NCI-H1048 (cell line): ENCODE data around the gene PRMT7.

Experiments used
- DNase-seq: peaks from one replicate; lab custom pipeline; 2025; lab: John Stamatoyannopoulos, UW

Gene PRMT7

DNA sequence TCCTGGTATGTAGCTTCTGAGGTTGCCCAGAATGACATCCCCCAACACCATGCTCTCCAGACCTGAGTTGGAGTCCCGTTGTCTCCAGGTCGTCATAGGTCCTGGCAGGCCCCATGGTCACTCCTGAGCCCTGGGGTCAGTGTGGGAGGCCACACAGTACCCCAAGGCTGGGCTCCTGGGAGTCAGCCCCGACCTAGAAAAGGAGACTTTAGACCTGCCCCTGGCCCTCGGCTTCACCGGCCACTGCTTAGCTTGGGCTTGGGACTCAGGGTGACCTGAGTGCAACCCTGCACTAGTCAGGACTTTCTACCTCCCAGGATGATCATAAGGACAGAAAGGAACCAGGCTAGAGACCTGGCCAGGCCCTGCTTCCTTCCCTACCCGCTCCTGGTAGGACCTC is 65.8 kb downstream of the PRMT7 start:
- DNase-seq, result no peak

DNA sequence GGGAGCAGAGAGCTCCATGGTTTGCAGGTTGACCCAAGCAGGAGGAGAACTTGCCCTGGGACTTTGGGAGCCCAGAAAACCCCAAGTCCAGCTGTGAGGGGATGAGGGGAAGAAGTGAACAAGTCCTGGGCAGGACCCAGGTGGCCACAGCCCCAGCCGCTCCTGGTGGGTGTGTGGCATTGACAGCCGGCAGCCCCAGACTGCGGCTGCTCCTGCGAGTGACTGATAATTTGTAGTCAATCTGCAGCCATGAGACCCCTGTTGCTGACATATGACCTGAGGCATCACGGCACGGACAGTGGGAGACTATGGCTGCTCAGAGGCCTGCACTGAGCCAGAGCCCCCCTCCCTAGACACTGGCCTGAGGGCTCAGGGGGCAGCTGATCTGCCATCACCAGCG is 66.4 kb downstream of the PRMT7 start:
- no peak for DNase-seq

DNA sequence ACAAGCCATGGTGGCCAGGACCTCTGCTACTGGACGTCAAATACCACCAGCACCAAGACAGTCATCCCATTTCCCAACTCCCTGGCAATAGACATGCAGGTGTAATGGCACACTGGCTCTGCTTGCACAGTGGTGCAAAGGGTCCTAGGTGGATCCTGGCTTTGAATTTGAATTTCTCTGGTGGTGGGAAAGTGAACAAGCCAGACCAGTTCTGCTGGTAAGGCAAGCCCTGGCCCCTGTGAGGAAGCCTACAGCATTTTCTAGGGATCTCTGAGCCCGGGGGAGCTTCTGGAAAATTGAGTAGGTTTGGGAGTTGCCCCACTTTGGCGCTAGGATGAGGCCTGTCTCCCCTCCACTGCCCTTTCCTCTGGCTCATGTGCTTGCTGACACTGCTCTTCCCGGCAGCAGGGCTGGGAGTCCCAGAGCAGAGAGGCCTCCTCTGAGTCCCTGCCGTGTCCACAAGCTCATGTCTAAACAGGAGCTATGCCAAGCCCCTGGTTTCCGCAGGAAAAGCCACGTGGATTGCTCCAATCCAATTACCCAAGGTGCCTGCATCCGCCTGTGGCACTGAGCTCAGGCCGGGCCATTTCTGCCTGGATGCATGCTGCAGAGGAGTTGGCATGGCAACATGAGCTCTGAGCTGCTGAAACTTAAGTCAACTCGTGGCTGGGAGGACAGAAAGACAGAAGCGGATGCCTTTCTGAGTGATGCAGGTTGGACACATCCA is 67.0 kb downstream of the PRMT7 start:
- DNase-seq, result no peak

DNA sequence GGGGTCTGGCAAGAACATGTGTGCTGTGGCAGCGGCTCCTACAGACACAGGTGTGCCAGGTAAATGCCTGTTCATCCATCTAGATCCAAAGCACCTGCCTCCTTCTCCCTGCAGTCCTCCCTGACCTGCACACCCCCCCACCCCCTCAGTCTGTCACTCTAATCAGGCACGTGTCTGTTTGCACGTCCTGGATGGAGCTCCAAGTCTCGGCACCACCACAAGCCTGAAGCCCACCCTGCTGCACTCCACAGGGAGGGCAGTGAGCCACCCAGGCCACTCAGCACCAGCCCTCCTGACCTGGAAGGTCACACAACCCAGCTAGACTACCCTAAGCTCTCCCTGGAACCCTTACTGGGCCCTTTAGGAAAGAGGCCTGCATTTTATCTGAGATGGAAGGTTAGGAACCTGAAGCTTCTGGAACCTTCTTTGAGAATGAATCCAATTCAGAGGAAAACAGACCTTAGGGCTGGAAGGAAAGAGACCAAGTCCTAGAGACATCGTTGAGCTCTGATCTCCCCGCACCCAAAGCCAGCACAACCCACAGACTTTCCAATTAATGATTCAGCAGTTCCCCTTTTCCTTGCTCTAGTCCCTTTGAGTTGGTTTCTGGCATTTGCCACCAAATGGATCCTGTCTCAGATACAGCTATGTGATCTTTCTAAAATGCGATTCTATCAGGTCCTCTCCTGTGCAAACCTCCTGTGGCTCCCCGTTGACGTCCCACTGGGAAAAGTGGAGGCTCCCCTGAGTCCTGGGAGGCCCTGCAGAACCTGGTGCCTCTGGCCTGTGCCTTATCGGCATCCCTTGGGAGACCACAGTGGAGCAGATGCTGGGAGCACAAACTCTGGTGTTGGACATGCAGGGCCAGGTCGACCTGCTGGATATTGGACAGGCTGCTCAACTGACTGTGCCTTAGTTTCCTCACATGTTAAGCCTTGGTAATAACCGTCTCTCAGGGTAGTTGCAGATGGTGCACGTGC is 67.9 kb downstream of the PRMT7 start:
- no peak for DNase-seq

DNA sequence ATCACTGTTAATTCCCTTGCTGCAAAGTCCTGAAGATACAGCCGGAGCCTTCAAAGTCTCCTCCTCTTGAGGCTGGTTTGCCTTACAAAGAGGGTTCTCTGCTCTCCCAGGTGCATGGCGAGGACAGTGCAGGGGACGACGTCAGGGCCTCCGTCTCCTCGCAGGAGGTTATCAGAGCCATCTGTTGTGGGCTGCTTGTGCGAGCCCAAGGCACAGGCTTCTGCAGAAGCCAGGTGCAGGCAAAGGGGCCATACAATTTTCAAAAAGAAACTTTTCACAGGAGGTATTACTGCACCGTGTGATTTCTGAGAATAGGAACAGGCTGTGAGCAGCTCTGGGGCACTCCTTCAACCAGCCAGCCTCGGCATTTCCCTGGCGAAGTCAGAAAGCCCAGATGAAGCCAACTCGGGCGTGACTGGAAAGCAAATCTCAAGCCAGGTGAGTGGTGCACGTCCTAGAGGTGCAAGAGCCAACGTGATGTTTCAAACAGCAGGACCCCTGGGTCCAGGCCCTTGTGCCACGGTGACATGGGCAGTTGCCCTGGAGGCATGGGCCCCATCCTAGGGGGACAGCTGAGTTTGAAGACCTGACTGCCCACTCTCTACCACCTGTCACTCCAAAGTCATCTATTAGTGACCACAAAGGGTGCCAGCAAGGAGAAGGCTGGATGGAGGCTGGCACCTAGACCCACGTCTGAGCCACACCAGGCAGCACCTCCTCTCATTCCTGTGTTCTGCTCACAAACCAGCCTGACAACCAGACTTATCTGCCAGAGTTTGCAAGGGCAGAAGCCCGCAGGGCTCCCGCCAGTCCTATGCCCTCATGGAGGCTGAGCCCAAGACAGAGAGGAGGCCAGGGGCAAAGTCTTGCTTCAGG is 68.9 kb downstream of the PRMT7 start:
- DNase-seq, result no peak

DNA sequence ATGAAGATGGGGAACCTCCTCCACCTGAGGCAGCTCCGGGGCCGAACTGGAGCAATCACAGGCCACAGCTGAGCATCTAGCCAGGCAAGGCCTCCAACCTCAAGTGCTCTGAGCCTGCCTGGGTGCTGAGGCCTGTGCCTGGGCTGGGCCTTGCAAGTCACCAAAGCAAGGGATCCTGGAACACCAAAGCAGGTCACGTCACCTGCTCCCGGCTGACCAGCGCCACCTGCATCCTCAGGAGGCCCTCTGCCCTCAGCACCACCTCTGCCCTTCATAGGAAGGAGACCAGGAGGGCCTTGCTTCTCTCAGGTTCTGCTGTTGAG is 69.5 kb downstream of the PRMT7 start:
- no peak for DNase-seq

DNA sequence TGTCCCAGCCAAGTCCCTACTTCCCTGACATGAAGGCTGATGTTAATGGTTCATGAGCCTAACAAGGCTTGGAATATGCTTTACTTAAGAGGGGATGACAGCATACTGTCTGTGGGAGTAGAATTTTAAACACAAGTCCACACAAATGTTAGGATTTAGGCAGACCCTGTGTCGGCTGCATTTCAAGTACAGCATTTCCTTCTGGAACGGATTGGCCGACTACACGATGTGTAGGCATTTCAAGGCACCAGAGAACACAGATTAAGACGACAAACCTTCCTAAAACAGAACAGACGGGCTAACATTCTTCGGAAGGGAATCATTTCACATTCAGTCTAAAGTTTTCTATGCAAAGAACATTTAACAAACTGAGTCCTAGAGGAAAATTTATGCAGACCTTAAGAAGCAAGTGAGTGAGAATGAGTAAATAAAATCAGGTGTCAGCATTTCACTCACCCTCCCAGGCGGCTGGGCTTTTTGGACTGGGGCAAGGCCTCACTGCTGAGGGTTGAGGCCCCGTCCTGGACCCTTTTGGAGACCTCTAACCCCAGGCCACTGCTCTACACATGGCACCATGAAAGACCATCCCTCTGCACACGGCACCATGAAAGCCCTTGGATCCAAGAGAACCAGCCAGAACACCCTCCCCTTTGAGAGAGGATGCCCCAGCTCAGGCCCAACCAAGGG is 70.0 kb downstream of the PRMT7 start:
- no peak for DNase-seq

DNA sequence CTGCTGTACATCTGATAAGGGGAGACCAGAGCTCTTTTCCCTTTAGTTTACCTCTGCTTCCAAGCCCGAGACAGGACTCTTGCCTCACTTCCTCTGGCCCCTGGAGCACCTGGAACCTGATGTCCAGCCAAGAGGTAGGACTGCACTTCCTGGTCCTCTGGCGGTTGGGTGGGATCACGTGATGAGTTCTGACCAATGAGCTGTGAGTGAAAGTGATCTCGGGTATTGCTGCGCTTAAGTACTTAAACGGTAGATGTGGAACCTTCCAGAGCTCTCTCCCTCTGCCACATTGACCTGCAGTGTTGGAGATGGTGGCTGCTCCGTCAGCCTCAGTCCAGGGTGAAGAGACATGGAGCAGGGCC is 70.5 kb downstream of the PRMT7 start:
- no peak for DNase-seq

DNA sequence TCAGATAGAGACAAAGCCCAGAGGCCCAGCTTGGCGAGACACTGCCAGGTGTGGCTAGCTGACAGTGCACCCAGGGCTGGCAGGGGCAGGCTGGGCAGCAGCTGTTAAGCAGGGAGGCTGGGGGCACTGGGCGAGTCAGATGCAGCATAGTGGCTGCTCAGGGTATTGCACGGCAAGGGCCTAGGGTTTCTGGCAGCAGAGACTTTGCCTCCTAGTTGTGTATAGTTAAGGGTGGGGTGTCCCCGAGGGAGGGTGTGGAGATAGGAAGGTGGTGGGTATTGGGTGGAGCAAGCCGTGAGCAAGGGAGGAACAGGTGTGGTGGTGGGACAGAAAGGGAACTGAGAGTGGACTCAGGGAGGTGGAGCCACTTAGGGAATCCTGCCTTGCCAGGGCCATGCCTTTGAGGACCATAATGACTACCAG is 71.5 kb downstream of the PRMT7 start:
- DNase-seq, result no peak

DNA sequence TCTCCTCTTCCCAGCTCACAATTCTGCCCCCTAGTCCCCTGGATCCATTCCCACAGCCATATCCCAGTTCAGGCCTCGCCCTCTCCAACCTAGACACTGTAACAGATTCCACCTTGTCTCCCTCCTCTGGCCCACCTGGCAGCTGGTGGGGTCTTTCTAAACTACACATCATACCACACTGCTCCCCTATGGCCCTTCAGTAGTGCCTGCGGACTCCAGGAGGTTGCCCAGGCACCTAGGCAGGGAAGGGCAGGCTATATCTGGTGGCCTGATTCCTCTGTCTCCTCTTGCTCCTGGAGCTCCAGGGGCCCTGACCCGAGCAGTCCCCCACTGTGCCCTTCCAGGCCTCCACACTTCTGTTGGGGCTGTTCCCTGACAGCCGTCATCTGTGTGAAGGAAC is 73.0 kb downstream of the PRMT7 start:
- no peak for DNase-seq

DNA sequence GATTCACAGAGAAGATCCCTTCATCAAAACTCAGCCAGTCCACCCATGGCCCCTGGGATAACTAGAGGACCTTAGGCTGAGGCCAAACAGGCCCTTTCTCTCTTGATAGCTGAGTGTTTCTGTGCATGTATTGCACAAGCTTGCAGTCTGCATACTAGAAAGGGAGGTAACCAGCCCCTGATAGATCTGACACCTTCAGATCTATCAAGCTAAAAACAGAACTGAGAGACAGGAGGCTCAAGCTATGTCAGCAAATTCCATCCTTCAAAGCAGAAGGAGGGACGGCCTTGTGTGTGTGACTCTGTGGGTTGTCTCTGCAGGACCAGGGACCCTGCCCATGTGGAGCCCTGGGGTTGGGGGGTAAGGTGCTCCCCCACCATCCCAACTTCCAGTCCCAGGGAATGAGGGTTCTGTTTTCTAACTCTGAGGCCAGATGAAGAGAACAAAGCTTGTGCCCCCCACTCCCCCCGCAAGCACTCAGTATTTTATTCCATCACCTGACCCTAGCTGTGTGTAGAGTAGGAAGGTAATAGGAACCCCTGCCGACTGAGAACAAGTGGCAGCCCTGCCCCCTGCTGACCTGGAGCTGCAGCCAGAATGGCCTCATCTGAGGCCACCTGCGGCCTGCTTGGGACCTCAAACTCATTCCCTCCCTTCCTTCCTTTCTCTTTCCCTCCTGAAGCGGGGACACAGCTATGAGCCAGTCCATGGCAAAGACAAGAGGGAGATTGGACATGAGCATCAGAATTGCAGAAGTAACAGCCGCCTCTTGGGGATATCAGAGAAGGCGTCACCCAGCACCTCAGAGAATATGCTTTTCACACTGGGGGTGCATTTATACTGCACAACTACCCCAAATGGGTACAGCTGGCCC is 73.7 kb downstream of the PRMT7 start:
- DNase-seq, result no peak

DNA sequence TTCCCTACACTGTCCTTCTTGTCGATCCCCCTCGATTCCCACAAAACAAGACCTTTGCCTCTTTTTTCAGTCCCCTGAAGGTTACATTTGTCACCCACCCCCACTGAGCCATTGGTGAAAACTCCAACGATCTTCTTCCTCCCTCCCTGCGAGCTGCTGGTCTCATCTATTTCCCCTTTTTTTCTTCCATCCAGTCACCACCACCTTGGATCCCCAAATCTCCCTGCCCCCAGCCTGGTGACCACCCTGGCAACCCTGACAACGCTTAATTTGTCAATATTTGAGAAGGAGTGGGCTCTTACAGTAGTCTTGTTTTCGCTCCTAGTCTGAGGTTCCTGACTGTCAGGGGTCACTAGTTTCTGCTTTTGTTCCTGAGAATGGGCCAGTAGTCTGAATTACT is 74.6 kb downstream of the PRMT7 start:
- DNase-seq, result no peak

DNA sequence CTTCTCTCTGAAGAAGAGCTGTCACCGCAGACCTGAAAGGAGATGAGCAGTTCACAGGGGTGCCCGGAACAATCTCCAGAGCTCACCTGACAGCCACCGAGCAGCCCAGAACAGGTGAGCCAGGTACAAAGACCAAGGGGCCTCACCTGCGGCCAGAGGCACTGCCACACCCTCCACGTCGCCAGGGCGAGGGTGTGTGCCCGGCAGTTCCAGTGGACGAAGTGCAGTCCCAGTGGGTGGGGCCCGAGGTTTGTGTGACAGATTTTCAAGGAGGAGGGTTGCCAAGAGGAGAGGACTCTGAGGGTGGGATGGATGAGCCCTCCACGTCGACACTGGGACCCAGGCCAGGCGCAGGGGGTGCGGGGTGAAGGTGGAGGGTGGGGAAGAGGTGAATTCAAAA is 75.8 kb downstream of the PRMT7 start:
- DNase-seq, result no peak

DNA sequence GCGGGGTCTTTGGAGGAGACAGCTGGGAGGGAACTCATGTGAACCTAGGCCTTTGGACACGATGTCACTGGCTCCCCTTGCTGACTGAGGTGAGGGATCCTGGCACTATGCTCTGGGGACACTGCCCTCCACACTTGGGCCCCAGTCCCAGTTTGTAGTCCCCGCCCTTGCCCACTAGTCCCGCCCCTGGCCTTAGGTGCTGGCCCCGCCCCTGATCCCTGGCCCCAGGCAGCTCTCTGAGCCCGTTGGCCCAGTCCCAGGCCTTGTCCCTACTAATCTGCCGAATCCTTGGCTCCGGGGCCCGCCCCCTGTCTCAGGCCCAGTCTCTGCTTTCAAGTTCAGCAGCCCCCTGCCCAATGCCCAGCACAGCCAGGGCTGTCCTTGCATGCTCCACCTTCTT is 76.5 kb downstream of the PRMT7 start:
- DNase-seq, result no peak

DNA sequence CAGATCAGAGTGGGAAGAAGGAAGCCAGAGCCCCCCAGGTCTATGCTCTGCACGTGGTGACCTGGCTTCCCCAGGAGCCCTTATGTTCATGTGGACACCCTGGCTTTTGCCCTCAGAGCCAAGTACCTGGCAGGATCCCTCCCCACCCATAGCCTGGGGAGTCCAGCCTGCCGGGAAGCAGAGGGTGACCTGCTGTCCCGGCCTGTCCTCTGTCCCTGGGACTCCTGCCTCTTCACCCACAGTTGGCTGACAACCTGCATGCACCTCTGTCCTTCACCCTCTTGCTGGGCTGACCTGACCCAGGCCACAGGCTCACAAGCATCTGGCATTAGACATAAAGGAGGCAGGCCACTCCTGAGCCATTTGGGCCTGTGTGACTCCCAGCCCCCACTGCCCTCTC is 77.3 kb downstream of the PRMT7 start:
- DNase-seq, result no peak

DNA sequence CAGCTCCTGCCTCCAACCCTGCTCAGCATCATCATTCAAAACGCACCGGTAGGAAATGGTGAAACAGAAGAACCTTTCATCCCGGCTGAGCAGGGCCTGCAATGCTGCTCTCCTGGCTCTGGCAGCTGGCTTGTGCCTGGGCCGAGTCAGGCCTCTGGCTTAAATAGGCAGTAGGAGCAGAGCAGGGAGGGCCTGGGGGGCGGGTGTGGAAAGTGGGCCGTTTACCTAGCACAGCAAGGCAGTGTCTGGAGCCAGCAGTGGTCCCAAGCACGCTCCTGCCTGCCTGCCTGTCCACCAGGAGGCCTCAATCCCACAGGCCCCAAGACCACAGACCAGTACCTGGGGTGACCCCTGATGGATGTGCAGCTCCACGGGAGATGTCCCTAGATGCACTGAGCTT is 78.2 kb downstream of the PRMT7 start:
- no peak for DNase-seq

DNA sequence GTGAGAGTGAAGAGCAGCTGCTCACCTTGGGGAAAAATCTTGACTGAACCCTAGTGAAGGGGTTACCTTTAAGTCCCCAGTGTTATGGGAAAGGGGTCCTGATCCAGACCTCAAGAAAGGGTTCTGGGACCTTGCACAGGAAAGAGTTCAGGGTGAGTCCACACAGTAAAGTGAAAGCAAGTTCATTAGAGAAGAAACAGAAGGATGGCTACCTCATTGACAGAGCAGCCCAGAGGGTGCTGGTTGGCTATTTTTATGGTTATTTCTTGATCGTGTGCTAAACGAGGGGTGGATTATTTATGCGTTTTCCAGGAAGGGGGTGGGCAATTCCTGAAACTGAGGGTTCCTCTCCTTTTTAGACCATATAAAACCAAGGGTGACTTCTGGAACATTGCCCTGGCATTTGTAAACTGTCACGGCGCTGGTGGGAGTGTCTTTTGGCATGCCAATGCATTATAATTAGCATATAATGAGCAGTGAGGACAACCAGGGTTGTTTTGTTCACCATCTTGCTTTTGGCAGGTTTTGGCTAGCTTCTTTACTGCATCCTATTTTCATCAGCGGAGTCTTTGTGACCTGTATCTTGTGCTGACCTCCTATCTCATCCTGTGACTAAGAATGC is 79.0 kb downstream of the PRMT7 start:
- DNase-seq, result no peak

DNA sequence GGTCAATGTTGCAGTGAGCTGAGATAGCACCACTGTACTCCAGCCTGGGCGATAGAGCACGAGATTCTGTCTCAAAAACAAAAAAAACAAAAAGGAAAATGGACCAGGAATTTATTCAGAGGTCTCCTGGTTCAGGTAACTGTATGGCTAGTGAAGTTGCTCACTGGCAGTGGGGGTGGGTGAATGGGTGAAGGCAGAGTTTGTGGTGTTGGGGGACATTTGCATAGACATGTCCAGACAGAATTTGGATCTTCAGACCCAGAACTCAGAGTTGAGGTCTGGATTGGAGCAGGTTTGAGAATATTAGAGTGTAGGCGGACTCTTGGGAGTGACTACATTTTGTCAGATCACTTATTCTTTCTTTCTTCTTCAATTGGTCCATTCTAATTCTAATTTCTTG is 82.5 kb downstream of the PRMT7 start:
- no peak for DNase-seq

DNA sequence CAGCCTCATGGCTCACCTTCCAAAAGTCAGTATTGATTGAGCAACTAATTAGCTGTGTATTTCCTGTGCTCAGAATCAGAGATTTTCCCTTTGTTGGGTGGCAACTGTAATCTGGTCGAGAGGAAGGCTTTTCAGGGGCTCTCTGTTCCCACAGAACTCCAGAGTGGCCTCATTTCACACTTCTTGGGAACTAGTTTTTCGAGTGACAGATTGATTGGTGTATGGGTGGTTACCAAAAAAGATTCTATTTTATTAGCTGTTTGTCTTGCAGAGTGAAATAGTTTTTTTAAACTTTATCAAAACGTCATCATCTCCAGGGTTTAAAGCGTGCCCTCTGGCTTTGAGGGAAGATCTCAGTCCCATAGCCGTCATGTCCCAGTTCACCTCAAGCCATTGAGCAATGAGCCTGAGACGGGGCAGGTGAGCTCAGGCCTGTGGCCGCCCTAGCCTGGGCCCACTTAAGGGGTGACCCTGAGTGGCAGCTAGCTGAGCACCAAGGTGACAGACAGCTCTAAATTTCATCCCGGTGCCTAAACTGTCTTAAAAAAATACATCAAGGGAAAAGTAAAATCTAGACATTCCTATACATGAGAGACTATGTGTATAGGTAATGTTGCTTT is 84.5 kb downstream of the PRMT7 start:
- DNase-seq, result no peak

DNA sequence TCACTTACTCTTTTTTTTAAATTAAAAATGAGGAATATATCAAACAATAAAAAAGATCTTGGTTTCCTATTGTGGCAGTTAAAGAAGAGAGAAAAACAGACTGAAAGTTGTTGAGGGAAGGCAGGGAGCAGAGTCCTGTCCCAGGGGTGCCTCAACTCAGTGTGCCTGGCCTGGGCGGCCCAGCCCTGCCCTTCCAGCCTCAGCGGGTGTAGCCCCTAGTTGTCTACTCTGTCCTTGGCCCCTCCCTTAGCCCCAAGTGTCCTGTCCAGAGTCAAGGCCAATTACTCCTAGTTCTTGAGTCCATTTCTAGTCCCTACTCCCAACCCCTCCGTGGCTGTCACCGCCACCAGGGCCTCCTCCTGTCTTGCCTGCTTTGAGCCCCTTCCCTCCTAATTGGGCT is 85.0 kb downstream of the PRMT7 start:
- no peak for DNase-seq
